HCT116 (cell line): ENCODE measurements around the gene RIPOR3. TPM values are rescaled to one million over a fixed set of nuclear protein-coding genes. Genes with fewer than 3 reads are reported as not detected.

Source experiments
- ATAC-seq: fragments of 200-7000 bp; cut with Tn5 transposase; 2 replicates; pipeline ENCODE4 v1.9.1; 2020; ENCODE audit warnings: mild to moderate bottlenecking, moderate library complexity
- BruUV-seq: library from RNA; stranded (reverse); fragments of 400-500 nt; replicated peaks from 2 replicates; lab custom pipeline; 2021; lab: Mats Ljungman, UMichigan
- CTCF ChIA-PET: fragments of 300-600 bp; sonication (Branson Sonifier 250); formaldehyde crosslinking; loops from one replicate; lab custom pipeline; 2021; ENCODE audit warnings: antibody characterized with exemption; lab: Charles Lee
- POLR2A ChIA-PET: fragments of 300-600, 350-600 bp; sonication (Branson Sonifier 250); formaldehyde crosslinking; loops from one replicate; lab custom pipeline; 2021; ENCODE audit warnings: antibody characterized with exemption; lab: Charles Lee
- RAD21 ChIA-PET, 2 experiments: fragments of 300-600 bp; sonication (Branson Sonifier 250); formaldehyde crosslinking; loops; one replicate each; lab custom pipeline; 2023; ENCODE audit warnings: low total read pairs in 2 of 2; ENCODE audit not compliant: uncharacterized antibody in 2 of 2, unreplicated experiment in 2 of 2, low non-redundant PET in 1 of 2; lab: Charles Lee
- DNase-seq: peaks from one replicate; pipeline ENCODE4 v3.0.0-alpha.2; 2010; ENCODE audit warnings: low read depth, low spot score
- H2AFZ ChIP-seq: fragments of 200-600 bp; shearing (Covaris generic), sonication (generic); 2 replicates; pipeline ENCODE4 v1.6.1; 2017; ENCODE audit warnings: low read depth, mixed run types, mixed read lengths, antibody characterized with exemption, low read length; ENCODE audit not compliant: poor library complexity, severe bottlenecking
- H3K27ac ChIP-seq: 2 replicates; pipeline ENCODE4 v1.5.1; 2012; ENCODE audit warnings: low read depth, low read length
- H3K27me3 ChIP-seq: fragments of 200-600 bp; sonication (generic); 2 replicates; pipeline ENCODE4 v1.6.1; 2016; ENCODE audit warnings: mixed run types, low read length, mixed read lengths; ENCODE audit not compliant: insufficient read depth
- H3K36me3 ChIP-seq, 2 experiments: fragments of 200-500 bp in 1 of 2; fragments of 200-600 bp in 1 of 2; sonication (Bioruptor generic) in 1 of 2; sonication (generic) in 1 of 2; 2 replicates each; pipeline versions ENCODE4 v1.5.1 to v1.6.1; 2014 to 2016; ENCODE audit warnings: low read length in 2 of 2, inconsistent platforms in 1 of 2, mixed read lengths in 1 of 2, mixed run types in 1 of 2; ENCODE audit not compliant: insufficient read depth in 2 of 2, control insufficient read depth in 1 of 2
- H3K4me1 ChIP-seq, 2 experiments: fragments of 200-600 bp in 1 of 2; sonication (generic) in 1 of 2; 2 replicates each; pipeline versions ENCODE4 v1.5.1 to v1.6.1; 2012 to 2017; ENCODE audit warnings: low read length in 2 of 2, inconsistent platforms in 1 of 2, mild to moderate bottlenecking in 1 of 2, mixed read lengths in 1 of 2, mixed run types in 1 of 2, moderate library complexity in 1 of 2; ENCODE audit not compliant: insufficient read depth in 2 of 2, control insufficient read depth in 1 of 2
- H3K4me2 ChIP-seq: fragments of 200-600 bp; sonication (generic); 2 replicates; pipeline ENCODE4 v1.6.1; 2017; ENCODE audit warnings: mixed run types, low read length, mixed read lengths
- H3K4me3 ChIP-seq, 2 experiments: fragments of 200-600 bp in 1 of 2; sonication (generic) in 1 of 2; replicated peaks in 1 of 2; 2 replicates each; pipeline ENCODE4 v1.5.1; 2011 to 2016; ENCODE audit warnings: low read length in 2 of 2, control low read depth in 1 of 2, low read depth in 1 of 2, mild to moderate bottlenecking in 1 of 2, mixed read lengths in 1 of 2, mixed run types in 1 of 2
- H3K79me2 ChIP-seq: fragments of 200-600 bp; sonication (generic); 2 replicates; pipeline ENCODE4 v1.6.1; 2017; ENCODE audit warnings: mild to moderate bottlenecking, mixed run types, low read length, moderate library complexity, mixed read lengths; ENCODE audit not compliant: insufficient read depth
- H3K9ac ChIP-seq: fragments of 200-600 bp; sonication (generic); 2 replicates; pipeline ENCODE4 v1.6.1; 2016; ENCODE audit warnings: low read length, mixed read lengths
- H3K9me2 ChIP-seq: fragments of 200-600 bp; sonication (generic), shearing (Covaris generic); 2 replicates; pipeline ENCODE4 v1.6.1; 2017; ENCODE audit warnings: mixed run types, mild to moderate bottlenecking, moderate library complexity; ENCODE audit not compliant: insufficient read depth
- H3K9me3 ChIP-seq, 2 experiments: fragments of 200-500 bp in 1 of 2; fragments of 200-600 bp in 1 of 2; sonication (Bioruptor generic) in 1 of 2; sonication (generic) in 1 of 2; 2 replicates each; pipeline ENCODE4 v1.6.1; 2014 to 2017; ENCODE audit warnings: low read length in 2 of 2, mixed read lengths in 2 of 2, inconsistent platforms in 1 of 2, low read depth in 1 of 2, mild to moderate bottlenecking in 1 of 2, mixed run types in 1 of 2, moderate library complexity in 1 of 2; ENCODE audit not compliant: control insufficient read depth in 1 of 2, insufficient read depth in 1 of 2
- H4K20me1 ChIP-seq: fragments of 200-600 bp; sonication (generic), shearing (Covaris generic); 2 replicates; pipeline ENCODE4 v1.6.1; 2017; ENCODE audit warnings: mixed run types, mild to moderate bottlenecking, moderate library complexity; ENCODE audit not compliant: insufficient read depth
- ATF3 ChIP-seq: IDR thresholded peaks from 2 replicates; pipeline ENCODE4 v1.6.1; 2012
- CBX3 ChIP-seq: IDR thresholded peaks from 2 replicates; pipeline ENCODE4 v1.6.1; 2012; ENCODE audit warnings: low read depth
- CEBPB ChIP-seq: IDR thresholded peaks from 2 replicates; pipeline ENCODE4 v1.6.1; 2012; ENCODE audit warnings: low read depth
- ELF1 ChIP-seq: IDR thresholded peaks from 2 replicates; pipeline ENCODE4 v1.6.1; 2012; ENCODE audit warnings: low read depth, borderline replicate concordance
- EZH2 ChIP-seq: fragments of 200-600 bp; sonication (generic); IDR thresholded peaks from 2 replicates; pipeline ENCODE4 v1.6.1; 2017; ENCODE audit warnings: antibody characterized with exemption, mixed run types
- EZH2phosphoT487 ChIP-seq: fragments of 200-600 bp; IDR thresholded peaks from 2 replicates; pipeline ENCODE4 v1.6.1; 2018; ENCODE audit warnings: antibody characterized with exemption, borderline replicate concordance
- FOSL1 ChIP-seq: IDR thresholded peaks from 2 replicates; pipeline ENCODE4 v1.6.1; 2012; ENCODE audit warnings: low read depth
- POLR2A ChIP-seq: IDR thresholded peaks from 2 replicates; pipeline ENCODE4 v1.7.0; 2011; ENCODE audit warnings: borderline replicate concordance; ENCODE audit not compliant: insufficient read depth, insufficient read length; ENCODE audit errors: extremely low read depth
- RAD21 ChIP-seq: IDR thresholded peaks from 2 replicates; pipeline ENCODE4 v1.6.1; 2012; ENCODE audit warnings: low read depth, mild to moderate bottlenecking
- SIN3A ChIP-seq: IDR thresholded peaks from 2 replicates; pipeline ENCODE4 v1.6.1; 2012; ENCODE audit warnings: low read depth
- SP1 ChIP-seq: IDR thresholded peaks from 2 replicates; pipeline ENCODE4 v1.6.1; 2012; ENCODE audit warnings: low read depth
- SRF ChIP-seq: IDR thresholded peaks from 2 replicates; pipeline ENCODE4 v1.6.1; 2012; ENCODE audit warnings: low read depth
- TCF7L2 ChIP-seq: IDR thresholded peaks from 2 replicates; pipeline ENCODE4 v1.7.0; 2011; ENCODE audit warnings: borderline replicate concordance, inconsistent platforms; ENCODE audit not compliant: insufficient read depth, insufficient read length; ENCODE audit errors: extremely low read depth
- YY1 ChIP-seq: IDR thresholded peaks from 2 replicates; pipeline ENCODE4 v1.6.1; 2011; ENCODE audit warnings: low read length, low read depth, moderate library complexity, mild to moderate bottlenecking; ENCODE audit not compliant: insufficient replicate concordance; ENCODE audit errors: extremely low read depth
- ZFX ChIP-seq: fragments of 450-650 bp; IDR thresholded peaks from 2 replicates; pipeline ENCODE4 v1.6.1; 2017
- ZNF274 ChIP-seq: fragments of 200-500 bp; sonication (Bioruptor generic); IDR thresholded peaks from 2 replicates; pipeline ENCODE4 v1.6.1; 2014; ENCODE audit warnings: mild to moderate bottlenecking, low read depth, low read length, inconsistent platforms
- intact Hi-C: fragments of 100-400 bp; cut with micrococcal nuclease; formaldehyde crosslinking; loops from 2 replicates; pipeline ENCODE4 v1.10.0; 2022
- total RNA-seq: library from RNA; stranded (reverse); gene quantifications from one replicate; pipeline ENCODE4 v1.2.1, GENCODE V29; 2021; ENCODE audit not compliant: unreplicated experiment
- TF ChIP-seq, protein P1 (sequence below): IDR thresholded peaks from 2 replicates; pipeline ENCODE4 v1.6.1; 2012
- TF ChIP-seq, protein P2 (sequence below): IDR thresholded peaks from 2 replicates; pipeline ENCODE4 v1.6.1; 2011; ENCODE audit warnings: mild to moderate bottlenecking, low read length, moderate library complexity; ENCODE audit not compliant: insufficient replicate concordance; ENCODE audit errors: extremely low read depth

RIPOR3 gene
- total RNA-seq, 1 experiment from 2014 or later: 0.22 TPM

DNA sequence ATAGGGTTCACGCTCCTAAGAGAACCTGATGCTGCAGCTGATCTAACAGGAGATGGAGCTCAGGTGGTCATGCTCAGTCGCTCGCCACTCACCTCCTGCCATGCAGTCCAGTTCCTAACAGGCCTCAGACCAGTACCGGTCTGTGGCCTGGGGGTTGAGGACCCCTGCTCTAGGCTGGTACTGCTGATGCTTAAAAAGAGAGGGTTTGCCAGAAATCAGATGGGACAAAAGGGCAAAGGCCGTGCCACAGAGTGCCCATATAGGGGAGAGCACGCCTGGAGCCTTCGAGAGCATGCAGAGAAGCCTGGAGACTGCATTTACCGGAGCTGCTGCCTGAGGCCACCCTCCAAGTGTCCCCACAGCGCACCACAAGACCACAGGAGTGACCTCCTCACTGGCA, 105.7 kb downstream of the RIPOR3 start:
- no peaks in the 10 kb centered on the region for H3K27me3 ChIP-seq
- no peak overlapping the region for H3K9ac ChIP-seq
- no TSS peak for BruUV-seq
- ATAC-seq: no peak
- H3K36me3 ChIP-seq: peaks cover 21 to 31% of the 10 kb centered on the region in 2 experiments; a peak in 3 of 4 replicates
- POLR2A ChIA-PET: no interaction called here
- H4K20me1 ChIP-seq: no peaks in the 10 kb centered on the region
- intact Hi-C loops: no loop called here
- H3K9me2 ChIP-seq: no peaks in the 10 kb centered on the region
- peaks cover 8% of the 10 kb centered on the region; the same call in 1 of the 2 replicates for H3K79me2 ChIP-seq
- no peaks in the 10 kb centered on the region for H3K4me1 ChIP-seq
- TF ChIP-seq SIN3A (no peak), RAD21 (no peak), CBX3 (no peak), ATF3 (no peak), ZFX (no peak), SP1 (no peak)
- no peak overlapping the region for H2AFZ ChIP-seq
- no peaks in the 10 kb centered on the region for H3K9me3 ChIP-seq
- RAD21 ChIA-PET: no interaction called here
- CTCF ChIA-PET: interaction anchor here (0.6 kb wide), 1 partner anchor 407 kb away, joined by 3 read pairs; no protein-coding TSS in a partner anchor
- H3K4me3 ChIP-seq: no peak overlapping the region
- no peak overlapping the region for H3K27ac ChIP-seq
- H3K4me2 ChIP-seq: no peak overlapping the region
- no peak for DNase-seq

- no peak overlapping the region for H2AFZ ChIP-seq
- peaks cover 25 to 35% of the 10 kb centered on the region in 2 experiments; a peak in 3 of 4 replicates for H3K36me3 ChIP-seq
- no peaks in the 10 kb centered on the region for H4K20me1 ChIP-seq
- TF ChIP-seq SP1 (no peak), RAD21 (no peak), CBX3 (no peak), POLR2A (no peak), ELF1 (no peak), TCF7L2 (no peak), EZH2phosphoT487 (no peak), EZH2 (no peak), SRF (no peak), ATF3 (no peak), CEBPB (no peak), YY1 (no peak), FOSL1 (no peak), ZNF274 (no peak)
- TF ChIP-seq, protein P1, sequence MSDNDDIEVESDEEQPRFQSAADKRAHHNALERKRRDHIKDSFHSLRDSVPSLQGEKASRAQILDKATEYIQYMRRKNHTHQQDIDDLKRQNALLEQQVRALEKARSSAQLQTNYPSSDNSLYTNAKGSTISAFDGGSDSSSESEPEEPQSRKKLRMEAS: no peak
- TF ChIP-seq, protein P2, sequence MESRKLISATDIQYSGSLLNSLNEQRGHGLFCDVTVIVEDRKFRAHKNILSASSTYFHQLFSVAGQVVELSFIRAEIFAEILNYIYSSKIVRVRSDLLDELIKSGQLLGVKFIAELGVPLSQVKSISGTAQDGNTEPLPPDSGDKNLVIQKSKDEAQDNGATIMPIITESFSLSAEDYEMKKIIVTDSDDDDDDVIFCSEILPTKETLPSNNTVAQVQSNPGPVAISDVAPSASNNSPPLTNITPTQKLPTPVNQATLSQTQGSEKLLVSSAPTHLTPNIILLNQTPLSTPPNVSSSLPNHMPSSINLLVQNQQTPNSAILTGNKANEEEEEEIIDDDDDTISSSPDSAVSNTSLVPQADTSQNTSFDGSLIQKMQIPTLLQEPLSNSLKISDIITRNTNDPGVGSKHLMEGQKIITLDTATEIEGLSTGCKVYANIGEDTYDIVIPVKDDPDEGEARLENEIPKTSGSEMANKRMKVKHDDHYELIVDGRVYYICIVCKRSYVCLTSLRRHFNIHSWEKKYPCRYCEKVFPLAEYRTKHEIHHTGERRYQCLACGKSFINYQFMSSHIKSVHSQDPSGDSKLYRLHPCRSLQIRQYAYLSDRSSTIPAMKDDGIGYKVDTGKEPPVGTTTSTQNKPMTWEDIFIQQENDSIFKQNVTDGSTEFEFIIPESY: no peak
- H3K4me3 ChIP-seq: no peak overlapping the region
- ChIA-PET RAD21 (no interaction called here), CTCF (interaction anchor here (0.6 kb wide), 1 partner anchor 406 kb away, joined by 3 read pairs; no protein-coding TSS in a partner anchor), POLR2A (no interaction called here)
- H3K9me2 ChIP-seq: no peaks in the 10 kb centered on the region
- intact Hi-C loops: no loop called here
- ATAC-seq (no peak), DNase-seq (no peak)
- peaks cover 9% of the 10 kb centered on the region; the same call in 1 of the 2 replicates for H3K79me2 ChIP-seq
- H3K9me3 ChIP-seq: no peaks in the 10 kb centered on the region
- no peak overlapping the region for H3K4me2 ChIP-seq
- H3K4me1 ChIP-seq: no peaks in the 10 kb centered on the region
- H3K27ac ChIP-seq: no peak overlapping the region
- BruUV-seq: no TSS peak
- no peak overlapping the region for H3K9ac ChIP-seq
- no peaks in the 10 kb centered on the region for H3K27me3 ChIP-seq
Measured at GRCh38 chr20:50585214-50585613, 106.1 kb downstream of the RIPOR3 start.
